AG09319 (cell line): ENCODE results near the gene CTDSPL.

Experiments
- DNase-seq: peaks from one replicate; pipeline ENCODE4 v3.0.0-alpha.2; 2010; ENCODE audit warnings: low read depth; ENCODE audit errors: extremely low read depth
- TF ChIP-seq, protein P1 (sequence below): IDR thresholded peaks from 2 replicates; pipeline ENCODE4 v1.5.1; 2011; ENCODE audit warnings: low read depth, mild to moderate bottlenecking, inconsistent platforms, low read length, moderate library complexity

The CTDSPL gene

DNA sequence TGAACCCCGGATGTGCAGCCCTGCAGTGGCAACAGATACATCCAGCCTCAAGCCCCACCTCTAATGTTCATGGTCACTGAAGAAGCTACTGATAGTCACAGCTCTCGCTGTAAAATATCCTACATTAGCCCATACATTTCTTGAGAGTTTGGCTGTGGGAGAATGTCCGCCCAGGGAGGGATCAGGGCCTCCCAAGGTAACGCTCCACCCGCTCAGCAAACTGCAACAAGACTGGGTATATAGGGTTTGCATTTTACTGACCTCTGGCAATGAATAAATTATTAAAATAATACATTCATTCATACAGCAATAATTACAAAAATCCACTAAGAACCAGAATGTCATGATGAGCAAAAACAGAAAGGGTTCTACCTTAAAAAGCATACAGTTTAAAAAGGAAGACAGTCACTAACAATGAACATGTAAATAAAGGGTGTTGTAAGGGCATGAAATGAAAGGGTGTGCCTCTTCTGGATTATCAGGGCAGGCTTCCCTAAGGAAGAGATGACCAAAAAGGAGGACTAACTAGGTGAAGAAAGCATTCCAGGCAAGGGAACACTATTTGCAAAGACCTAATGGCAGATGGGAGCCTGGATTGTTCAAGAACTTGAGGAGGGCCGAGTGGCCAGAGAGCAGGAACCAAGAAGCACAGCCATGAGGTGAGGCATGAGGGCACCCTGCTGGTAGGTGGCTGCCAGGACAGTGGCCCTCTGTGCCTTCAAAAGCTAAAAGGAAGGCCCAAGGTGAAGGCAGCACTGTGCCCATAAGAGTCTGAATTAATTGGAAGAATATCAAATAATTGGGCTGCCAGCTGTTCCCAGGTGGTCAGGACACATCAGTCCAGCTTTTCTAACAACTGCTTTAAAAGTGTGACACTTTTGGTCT lies 28.1 kb upstream of the CTDSPL start:
- DNase-seq = no peak
- TF ChIP-seq, protein P1, sequence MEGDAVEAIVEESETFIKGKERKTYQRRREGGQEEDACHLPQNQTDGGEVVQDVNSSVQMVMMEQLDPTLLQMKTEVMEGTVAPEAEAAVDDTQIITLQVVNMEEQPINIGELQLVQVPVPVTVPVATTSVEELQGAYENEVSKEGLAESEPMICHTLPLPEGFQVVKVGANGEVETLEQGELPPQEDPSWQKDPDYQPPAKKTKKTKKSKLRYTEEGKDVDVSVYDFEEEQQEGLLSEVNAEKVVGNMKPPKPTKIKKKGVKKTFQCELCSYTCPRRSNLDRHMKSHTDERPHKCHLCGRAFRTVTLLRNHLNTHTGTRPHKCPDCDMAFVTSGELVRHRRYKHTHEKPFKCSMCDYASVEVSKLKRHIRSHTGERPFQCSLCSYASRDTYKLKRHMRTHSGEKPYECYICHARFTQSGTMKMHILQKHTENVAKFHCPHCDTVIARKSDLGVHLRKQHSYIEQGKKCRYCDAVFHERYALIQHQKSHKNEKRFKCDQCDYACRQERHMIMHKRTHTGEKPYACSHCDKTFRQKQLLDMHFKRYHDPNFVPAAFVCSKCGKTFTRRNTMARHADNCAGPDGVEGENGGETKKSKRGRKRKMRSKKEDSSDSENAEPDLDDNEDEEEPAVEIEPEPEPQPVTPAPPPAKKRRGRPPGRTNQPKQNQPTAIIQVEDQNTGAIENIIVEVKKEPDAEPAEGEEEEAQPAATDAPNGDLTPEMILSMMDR = no peak

DNA sequence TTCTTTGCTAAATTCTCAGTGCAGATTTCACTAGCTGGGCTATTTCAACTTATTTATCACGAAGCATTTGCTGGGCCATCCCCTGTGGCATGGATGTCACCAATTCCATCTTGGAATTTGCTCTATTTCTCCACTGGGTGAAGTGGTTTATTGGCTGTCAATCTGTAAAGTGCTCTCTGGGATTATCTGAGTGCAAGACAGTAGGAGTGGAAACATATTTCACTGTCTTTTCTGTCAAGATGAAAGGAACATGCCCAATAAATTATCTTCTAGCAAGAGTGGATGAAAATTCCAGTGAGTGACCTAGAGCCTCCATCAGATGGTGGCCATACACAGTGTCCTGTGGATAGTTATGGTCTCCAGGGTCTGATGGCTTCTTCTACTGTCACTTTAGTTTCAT lies 25.1 kb upstream of the CTDSPL start:
- TF ChIP-seq, protein P1 = no peak

DNA sequence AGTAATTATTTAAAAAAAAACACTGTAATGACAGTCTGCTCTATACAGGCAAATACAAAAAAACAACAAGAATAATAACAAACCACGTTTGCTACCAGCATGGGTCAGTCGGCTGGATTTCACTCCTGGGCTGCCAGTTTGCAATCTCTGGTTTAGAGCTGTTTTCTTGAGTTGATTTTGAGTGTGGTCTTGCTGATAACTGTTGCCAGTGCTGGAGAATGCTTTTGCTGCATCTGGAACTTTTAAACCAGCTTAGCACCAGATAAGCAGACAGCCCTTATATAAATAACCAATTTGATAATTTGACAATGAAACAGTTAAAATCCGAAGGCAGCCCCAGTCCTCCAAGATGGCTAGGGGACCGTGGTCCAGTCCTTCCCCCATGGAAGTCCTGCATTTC lies 14.0 kb upstream of the CTDSPL start:
- no peak for DNase-seq
- TF ChIP-seq, protein P1 = no peak

More for the DNA sequence above, 25.1 kb upstream of the CTDSPL start:
- DNase-seq = no peak

- TF ChIP-seq, protein P1 = no peak
- no peak for DNase-seq
Measured at GRCh38 chr3:37849146-37849923, 12.3 kb upstream of the CTDSPL start.

DNA sequence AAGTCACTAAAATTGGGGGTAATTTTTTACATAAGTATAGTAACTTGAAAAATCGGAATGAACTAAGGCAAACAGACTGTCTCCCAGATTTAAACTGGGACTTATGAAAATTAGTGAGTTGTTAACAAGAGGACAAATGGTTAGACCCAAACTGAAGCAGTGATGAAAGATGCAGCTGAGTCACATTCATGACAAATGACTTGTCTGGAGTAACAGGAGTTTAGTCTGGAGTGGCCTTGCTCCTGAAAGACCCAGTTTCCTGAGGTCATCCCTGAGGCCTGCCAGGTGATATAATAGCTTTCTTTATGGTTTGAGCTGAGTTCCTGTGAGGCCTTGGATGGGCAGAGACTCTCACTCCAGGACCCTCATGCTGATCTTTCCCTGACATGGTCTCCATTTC lies 9.6 kb upstream of the CTDSPL start:
- DNase-seq = no peak
- TF ChIP-seq, protein P1 = no peak

GRCh38 chr3:37852771-37853170 lies 8.9 kb upstream of the CTDSPL start:
- TF ChIP-seq, protein P1 = no peak

More at GRCh38 chr3:37852771-37853170, 8.9 kb upstream of the CTDSPL start:
- no peak for DNase-seq
